ENCODE data around the gene MORN4.
"Not testable (repeated sequence)": the region's sequence is repeated elsewhere in the genome, so short reads cannot be mapped to it uniquely, and the experiment has no call there.

Gene MORN4

DNA sequence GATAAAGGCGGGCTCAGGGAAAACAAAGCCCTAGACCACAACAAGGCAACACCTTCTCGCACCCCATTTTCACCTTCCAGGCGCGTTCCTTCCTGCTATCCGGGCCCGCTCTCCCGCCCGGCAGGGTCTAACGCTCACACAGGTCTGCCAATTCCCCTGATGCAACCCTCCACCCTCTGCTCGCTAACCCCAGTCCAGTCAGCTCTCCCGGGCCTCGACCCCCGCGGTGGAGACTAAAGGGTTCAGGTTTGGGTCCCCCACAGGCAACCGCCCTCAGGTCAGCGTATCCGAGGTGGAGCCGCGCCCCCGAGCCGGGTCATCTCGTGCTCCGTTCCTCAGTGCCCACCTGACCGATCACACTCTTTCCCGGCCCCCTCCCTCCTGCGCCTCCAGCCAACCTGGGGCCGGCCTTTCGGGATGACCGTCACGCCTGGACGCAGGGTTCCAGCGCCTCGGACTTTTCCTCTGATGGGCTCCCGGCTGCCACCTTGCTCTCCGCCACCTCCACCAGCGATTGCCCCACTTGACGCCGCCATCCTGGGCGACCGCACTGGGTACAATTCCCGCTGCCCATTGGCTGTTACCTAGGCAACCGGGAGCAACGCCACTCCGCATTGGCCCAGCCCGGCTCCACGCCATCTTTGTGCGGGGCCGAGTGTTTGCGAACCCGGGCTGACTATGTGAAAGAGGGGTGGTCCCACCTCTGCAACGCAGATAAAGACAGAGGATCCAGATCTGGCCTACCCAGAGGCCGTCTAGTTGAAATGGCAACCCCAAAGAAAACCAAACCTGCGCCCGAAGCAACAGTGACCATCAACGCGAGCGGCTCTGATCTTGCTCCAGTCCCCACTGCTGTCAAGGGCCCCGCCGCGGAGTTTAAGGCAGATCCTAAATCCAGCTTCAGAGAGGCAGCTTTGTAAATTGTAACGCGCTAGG, at the start of gene MORN4:
TSS of gene MORN4 (minus strand) at position 552 of the 936 bp plus-strand sequence. CDS start 13,847 bp downstream, outside the sequence.
- DNase-seq (ENCODE audit: low spot score), result peak; percentile 83

DNA sequence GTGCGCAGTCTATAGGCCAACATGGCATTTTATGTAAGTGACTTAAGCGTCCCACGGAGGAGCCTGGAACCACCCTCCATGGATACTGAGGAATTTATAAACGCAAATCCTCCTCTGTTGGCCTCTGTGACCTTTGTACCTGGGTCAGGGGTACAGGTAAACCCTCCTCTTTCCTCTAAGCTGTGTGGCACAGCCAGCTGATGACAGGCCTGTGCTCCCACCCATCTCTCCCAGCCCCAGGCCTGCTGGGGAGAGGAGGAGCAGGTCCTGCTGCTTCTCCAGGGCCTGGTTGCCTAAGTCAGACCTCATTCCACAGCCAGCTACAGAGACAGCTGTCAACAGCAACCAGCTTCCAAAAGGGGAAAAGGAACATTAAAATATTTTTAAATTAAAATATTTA, 48.7 kb upstream of the MORN4 start:
- DNase-seq (ENCODE audit: low spot score) (no peak), FAIRE-seq (no peak)

More for the DNA sequence above, at the start of gene MORN4:
- FAIRE-seq, result peak; percentile 16

DNA sequence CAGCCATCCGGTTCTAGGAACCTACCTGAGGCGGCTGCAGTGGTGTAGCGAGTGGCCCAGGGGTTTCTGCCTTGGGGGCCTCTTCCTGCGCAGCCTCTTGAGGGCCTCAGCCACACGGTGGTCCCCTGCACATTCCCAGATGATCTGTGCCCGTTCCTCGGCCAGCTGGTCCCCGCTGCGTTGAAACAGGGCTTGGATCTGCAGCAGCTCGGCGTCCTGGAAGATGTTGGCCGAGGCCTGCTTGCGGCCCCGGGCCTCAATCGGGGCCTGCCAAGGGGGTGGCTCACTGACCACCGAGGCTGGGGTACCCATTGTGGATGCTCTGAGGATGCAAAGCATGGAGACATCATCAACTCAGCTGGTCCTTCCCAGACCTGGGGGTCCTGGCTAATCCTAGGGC, 46.3 kb upstream of the MORN4 start:
- DNase-seq (ENCODE audit: low spot score), result no peak
- FAIRE-seq, result no peak

DNA sequence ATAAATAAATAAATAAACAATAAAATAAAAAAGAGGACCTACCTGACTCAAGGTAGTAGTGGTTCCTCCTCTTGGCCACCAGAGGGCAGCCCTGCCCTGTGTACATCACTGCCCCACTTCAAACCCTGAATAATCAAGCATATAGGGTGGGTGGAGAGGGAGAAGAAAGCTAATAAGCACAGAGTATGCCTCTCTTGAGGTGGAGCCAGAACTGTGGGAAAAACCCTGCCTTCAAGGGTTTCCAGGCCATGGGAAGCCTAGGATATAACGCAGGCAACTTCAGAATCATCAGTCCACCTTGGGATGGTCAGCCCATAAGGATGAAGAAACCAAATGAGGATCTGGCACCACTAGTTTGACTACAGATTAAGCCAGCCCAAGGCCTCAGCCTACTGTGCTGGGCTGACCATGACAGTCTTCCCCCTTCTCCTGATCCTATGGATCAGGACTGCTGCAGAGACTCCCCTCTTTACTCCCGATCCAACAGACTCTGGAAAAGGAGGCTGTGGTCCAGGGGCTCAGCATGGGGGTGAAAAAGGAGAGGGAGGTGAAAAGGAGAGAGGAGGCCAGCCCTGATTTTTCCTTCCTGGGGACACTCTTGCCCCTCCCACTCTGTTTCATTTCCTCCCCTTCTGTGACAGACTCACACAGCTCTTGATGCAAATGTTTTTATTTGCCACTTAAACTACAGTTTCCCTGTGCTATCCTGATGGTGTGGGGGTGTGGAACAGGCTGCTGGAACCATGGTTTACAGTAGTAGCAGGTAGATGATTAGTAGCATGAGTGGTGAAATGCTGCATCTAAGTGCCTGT, 43.7 kb upstream of the MORN4 start:
- FAIRE-seq, result no peak
- peak; percentile 26 for DNase-seq (ENCODE audit: low spot score)

DNA sequence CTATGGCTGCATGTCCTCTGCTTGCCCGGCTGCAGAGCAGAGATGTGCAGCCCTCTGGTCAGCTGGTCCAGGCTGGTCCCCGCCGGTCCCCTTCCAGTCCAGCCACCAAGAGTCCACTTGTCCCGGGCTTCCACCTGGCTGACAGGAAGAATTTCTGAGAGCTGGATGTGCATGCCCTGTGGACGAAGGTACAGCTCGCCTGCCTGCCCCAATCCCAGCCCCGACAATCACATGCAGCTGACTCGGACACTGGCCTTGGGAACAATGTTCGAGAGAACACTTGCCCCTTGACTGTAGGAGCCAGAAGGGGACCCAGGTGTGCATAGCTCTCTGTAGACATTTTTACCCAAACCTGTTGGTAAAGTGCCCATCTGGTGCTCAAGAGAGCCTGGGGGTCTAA, 41.9 kb upstream of the MORN4 start:
- DNase-seq (ENCODE audit: low spot score) (no peak), FAIRE-seq (no peak)

DNA sequence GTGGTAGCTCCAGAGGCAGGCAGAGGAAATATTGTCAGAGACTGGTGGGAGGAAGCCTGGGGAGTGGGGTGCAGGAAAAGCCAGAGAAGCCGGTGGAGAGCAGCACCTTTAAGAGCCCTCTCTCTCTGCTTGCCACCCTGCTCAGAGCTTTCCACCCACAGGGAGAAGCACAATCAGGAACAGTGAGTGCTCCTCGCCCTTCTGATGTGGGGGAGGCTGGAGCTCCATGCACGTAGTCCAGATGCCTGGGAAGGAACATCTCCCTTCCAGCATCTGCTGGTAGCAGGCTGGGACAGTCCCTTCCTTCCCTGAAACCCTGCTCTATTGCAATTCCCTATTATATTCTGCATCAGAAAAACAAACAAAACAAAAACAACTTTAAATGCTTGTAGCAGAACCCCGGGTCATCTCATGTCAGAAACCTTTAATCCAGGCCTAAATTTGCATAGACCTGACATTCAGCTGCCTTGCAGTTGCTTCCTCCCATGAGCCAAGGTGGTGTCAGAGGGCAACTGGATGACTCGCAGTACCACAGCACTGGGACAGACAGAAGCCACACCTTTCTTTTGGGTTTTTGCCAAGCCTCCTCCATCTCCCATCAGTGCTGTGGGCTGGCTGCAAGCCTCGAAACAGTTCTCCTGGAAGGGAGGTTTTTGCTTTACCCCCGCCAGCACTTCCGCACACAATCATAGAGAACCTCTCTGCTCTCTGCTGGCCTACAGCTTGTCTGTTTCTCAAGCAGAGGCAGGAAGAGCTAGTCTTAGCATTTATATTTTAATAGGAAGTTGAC, 40.6 kb upstream of the MORN4 start:
- DNase-seq (ENCODE audit: low spot score) (peak; percentile 62), FAIRE-seq (peak; percentile 50)

DNA sequence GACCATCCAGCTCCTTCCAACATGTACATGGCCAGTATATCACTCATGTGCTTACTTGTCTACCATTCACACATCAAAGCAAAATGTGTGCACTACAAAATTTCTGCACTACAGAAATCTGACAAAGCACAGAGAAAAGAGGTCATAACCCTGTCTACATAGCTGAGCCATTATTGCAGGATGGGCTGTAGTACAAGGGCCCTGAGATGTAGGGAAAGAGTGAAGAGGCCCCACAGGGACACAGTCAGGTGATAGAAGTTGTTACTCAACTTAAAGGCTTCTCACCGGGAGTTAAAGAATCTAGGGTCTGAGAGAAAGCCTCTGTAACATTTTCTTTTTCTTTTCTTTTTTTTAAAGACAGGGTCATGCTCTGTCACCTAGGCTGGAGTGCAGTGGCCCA, 36.3 kb upstream of the MORN4 start:
- DNase-seq (ENCODE audit: low spot score), result no peak
- no peak for FAIRE-seq

DNA sequence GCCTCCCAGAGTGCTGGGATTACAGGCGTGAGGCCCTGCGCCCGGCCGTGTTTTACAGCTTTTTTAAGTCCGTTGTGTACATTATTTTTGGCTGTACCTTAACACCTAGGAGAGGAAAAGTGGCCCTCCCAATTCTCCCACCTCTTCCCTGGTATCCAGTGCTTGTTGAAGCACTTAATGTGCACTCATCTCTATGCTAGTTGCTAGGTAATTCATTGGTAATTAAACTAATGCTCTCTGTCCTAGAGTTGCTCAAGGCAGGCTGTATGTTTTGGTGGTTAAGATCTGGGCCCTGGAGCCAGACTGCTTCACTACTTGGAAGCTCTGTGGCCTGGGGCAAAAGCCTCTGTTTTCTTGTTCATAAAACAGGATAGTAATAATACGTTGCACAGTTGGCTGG, 34.2 kb upstream of the MORN4 start:
- no peak for FAIRE-seq
- DNase-seq (ENCODE audit: low spot score), result no peak

DNA sequence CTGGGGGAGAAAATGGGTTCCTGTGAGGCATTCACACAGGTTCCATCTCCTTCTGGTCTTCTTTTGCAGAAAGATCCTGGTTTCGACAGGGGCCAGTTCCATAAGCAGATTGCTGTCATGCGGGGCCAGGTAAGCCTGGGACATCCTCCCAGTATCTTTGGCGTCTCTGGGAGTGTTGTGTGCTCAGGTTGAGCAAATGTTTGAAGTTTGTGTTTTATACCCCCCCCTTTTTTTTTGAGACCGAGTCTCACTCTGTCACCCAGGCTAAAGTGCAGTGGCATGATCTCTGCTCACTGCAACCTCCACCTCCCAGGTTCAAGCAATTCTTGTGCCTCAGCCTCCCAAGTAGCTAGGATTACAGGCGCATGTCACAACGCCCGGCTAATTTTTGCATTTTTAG, 33.7 kb upstream of the MORN4 start:
- no peak for FAIRE-seq

DNA sequence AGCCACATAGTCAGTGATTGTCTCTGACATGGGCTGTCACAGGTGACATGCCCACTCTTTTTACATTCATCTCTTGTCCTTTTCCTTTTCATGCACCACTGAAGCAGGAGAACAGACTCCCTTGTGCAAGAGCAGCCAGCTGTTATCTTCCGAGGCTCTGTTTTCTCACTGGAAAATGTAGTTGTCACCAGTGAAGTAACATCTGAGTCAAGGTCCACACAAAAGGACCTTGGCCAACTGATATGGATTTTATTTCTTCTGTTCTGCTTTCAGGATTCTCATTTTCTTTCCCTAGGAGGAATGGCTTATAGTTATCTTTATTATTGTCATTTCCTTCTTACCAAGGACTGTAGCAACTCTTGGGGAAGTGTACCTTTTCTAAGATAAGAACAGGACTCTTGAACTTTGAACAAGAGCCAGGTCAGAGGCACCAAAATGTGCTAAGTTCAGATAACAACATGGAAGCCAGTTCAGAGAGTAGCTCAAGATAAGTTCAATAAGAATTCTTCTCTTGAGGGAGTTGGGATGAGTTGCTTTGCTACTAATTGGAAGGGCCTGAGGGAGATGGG, 31.1 kb upstream of the MORN4 start:
- no peak for DNase-seq (ENCODE audit: low spot score)
- no peak for FAIRE-seq

More for the DNA sequence above, 33.7 kb upstream of the MORN4 start:
- DNase-seq (ENCODE audit: low spot score), result no peak

DNA sequence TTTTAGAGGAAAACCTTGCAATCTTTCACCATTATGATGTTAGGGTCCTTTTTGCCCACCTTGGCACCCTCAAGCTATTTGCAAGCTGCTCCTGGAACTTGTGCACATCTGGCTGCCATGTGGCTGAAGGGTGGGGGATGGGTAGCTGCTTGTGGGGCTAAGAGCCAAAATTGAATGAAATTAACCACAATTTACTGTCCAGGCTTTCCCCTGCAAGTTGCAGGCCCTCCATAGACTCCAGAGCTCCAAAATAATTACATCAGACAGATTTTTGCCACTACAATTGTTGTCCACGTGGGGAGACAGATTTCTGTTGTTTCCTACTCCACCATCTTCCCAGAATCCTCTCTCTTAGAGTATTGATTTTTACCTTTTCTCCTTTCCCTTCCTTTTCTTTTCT, 26.3 kb upstream of the MORN4 start:
- no peak for FAIRE-seq

DNA sequence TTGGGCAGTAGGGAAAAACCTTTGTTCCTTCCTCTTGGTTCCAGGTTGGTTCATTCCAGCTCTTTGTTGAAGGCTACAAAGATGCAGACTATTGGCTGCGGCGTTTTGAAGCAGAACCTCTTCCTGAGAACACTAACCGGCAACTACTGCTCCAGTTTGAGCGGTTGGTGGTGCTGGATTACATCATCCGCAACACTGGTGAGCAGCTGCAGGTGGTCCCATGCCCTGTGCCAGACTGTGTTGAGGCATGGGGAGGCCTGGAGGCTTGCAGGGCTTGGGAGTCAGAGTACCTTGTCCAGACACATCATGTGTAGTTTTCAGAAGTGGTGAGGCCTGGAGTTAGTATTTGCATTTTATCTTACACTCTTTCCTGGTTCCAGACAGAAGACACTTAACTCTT, 23.5 kb upstream of the MORN4 start:
- no peak for DNase-seq (ENCODE audit: low spot score)
- no peak for FAIRE-seq

More for the DNA sequence above, 26.3 kb upstream of the MORN4 start:
- DNase-seq (ENCODE audit: low spot score), result no peak

DNA sequence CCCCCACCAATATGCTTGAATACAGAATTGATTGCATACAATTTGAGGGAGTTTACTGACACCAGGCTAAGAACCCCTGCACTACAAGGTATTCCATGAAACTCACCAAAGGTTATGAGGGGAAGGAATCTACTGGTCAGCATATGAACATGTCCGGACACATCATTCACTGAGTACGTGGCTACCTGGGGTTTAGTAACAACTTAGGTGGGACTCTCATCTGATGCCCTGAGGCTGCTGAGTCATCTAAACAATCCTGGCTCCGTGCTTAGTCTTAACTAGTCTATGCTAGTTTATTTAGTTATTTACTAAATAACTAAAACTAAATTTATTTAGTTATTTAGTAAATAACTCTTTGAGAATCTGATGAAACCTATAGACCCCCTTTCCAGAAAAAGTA, 18.5 kb upstream of the MORN4 start:
- DNase-seq (ENCODE audit: low spot score), result no peak
- no peak for FAIRE-seq

DNA sequence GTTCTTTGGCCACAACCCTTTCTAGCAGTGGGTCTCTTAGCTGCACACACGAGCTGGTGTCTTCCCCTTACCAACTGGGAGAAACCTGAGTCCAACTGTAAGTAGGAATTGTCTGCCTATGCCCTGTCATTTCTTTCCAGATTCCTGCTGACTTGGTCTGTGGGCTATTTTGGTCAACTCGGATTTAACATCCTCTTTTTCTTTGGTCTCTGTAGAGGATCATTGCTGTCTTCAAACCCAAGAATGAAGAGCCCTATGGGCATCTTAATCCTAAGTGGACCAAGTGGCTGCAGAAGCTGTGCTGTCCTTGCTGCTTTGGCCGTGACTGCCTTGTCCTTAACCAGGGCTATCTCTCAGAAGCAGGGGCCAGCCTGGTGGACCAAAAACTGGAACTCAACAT, 17.4 kb upstream of the MORN4 start:
- DNase-seq (ENCODE audit: low spot score) (no peak), FAIRE-seq (no peak)

DNA sequence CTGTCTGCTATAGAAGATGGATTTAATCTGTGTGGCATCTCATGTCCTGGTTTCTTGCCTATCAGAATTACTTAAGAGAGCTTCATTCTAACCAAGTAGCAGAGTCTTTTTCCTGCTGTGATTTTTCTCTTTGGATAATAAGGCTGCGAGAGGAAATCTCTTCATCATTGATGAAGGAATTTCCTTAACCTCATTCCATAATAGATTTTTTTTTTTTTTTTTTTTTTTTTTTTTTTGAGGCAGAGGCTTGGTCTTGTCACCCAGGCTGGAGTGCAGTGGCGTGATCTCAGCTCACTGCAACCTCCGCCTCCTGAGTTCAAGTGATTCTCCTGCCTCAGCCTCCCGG, 16.1 kb upstream of the MORN4 start:
- DNase-seq (ENCODE audit: low spot score); FAIRE-seq: not testable (repeated sequence)

DNA sequence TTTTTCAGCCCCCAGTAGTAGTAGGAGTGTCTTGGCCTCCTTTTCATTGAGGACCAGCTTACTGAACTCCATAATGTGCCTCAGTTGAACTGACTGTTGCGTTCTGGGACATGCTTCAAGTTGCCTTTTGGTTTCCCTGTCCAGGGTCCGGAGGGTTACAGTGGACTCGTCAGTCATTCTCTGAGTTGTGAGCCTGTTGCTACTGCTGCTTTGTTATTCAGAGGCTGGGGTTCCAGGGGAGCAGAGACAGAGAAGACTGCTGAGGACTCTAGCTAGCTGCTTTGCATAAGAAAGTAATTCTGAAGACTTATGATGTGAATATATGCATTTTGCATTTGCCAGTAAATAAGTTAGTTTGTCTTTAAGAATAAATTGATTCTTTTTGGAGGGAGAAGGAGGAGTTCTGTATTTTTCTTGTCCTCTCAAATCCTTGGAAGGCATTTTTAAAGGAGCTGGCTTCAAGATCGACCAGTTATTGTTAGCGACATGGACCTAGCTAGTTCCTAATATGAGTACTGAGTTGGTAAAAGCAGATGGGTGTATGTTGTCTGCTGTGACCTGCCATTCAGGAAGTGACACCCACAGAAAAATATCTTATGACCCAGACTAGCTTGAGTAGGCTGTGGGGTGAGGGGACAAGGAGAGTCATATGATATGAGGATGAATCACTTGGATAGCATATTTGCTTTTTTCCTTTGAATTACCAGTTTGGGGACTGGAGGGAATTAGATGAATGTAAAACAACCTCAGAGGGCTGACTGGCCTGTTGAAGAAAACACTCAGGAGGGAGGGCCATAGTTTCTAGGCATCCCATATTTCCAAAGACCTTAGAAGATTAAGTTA, 15.5 kb upstream of the MORN4 start:
- FAIRE-seq (peak; percentile 92), DNase-seq (ENCODE audit: low spot score) (peak; percentile 89)

DNA sequence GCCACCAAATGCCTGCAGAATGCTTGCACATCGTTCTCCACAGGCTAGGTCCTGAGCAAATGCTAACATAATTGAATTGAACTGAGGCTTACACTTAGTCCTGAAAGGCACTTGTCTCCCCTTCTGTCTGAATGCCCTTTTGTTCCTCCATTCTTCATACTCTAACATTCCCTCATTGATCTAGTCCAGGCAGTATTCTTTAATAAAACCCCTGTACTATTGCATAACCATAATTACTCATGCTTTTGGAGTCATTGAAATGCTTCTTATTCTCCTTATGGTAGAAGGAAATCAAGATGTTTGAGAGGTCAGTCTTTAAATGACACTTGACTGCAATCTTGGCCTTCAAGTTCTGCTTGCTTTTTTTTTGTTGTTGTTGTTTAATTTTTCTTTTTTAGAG, 14.3 kb upstream of the MORN4 start:
- no peak for FAIRE-seq
- no peak for DNase-seq (ENCODE audit: low spot score)

DNA sequence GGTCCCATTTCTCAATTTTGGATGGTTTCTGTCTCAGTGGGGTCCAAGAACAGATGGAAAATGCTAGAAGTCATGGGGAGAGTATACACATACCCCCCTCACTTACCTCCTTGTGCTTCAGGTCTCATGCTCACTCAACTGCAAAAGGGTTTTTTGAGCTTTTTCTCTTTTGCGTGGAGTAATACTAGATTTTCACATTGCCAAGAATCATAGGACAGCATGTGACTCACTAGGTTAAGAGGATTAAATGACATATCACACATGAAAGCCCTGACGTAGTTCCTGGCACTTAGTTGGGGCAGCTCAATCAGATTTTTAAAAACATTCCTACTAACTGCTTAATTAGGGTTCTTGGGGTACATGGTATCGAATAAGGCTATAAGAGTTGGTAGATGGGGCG, 11.6 kb upstream of the MORN4 start:
- no peak for FAIRE-seq
- DNase-seq (ENCODE audit: low spot score), result no peak

DNA sequence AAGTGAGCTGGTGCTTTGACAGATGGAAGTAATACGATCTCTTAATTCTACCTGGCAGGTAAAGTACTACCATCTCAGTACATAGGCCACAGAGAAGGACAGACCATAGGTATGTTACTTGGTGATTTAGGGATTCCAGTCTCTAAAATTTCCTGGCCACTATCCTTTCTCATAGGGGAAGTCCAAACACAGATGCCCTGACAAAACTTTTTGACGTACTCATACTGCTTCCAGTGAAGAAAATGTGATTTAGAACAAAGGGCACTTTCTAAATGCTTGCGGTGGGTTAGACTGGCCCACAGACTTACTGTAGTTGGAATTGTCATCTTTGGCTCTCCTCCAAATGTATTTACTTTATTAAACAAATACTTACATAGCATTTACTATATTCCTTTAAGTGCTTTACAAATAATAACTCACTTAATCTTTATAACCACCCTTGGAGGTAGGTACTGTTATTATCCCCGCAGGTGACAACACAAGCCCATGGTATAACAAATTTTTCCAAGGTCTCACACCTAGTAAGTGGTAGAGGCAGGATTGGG, 10.2 kb upstream of the MORN4 start:
- FAIRE-seq (no peak), DNase-seq (ENCODE audit: low spot score) (no peak)

Data from RCC 7860 (cell line).